ENCODE measurements around the gene CSNK2A1.
A peak's percentile ranks its signal among the peaks of the same experiment; 100 is the strongest.

Gene CSNK2A1

DNA sequence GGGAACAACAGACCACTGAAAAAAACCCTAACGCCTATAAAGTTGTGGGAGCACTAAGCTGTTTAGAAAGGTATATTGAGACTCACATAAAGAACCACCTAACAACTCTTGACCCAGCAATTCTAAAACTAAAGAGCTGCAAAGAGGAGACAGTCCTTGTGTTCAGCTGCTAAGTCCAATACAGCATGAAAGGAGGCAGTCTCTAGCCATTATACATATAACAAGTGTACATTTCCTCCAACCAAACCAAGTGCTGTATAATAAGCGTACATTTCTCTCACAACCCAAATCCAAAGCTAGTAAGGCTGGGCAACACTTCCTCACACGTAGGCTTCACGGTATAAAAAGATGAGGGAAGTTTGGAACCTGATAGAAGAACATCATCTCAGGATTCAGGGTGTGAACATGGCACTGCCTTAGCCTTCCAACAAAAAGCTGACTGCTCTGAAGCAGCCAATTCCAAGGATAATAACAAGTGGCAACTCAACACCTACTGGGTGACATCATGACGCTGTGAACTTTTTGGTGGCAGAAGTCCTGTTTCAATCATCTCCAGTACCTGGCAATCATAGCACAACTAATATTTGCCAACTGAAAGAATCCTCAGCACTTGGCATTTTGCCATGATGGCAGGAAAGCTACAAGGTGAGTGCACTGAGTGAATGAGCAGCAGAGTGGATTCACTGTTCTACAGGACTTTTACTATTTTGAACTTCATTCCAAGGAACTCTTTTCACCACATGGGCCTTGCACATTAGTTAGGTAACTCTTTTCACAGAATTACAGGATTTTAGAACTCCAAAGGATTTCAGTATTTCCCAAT is 97.9 kb downstream of the CSNK2A1 start:
- DNase-seq: no peak

GRCh38 chr20:444862-445426 is 98.6 kb downstream of the CSNK2A1 start:
- no peak for DNase-seq

DNA sequence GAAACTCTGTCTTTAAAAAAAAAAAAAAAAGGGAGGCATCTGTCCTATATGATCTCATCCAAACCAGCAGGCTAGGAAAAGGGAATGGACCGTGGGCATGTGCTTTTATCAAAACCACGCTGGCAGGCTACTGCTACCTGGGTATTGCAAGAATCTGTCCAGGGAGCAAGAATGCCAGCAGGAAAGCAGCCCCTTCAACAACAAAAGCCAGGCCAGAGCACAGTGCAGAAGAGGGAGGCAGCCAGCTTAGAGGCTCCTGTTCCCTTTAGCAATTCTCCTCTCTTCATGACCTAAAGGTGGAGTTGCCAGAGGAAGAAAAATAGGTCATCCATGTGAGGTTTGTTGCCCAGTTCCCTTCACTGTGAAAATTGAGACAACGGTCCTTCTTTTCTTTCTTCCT is 99.5 kb downstream of the CSNK2A1 start:
- no peak for DNase-seq

DNA sequence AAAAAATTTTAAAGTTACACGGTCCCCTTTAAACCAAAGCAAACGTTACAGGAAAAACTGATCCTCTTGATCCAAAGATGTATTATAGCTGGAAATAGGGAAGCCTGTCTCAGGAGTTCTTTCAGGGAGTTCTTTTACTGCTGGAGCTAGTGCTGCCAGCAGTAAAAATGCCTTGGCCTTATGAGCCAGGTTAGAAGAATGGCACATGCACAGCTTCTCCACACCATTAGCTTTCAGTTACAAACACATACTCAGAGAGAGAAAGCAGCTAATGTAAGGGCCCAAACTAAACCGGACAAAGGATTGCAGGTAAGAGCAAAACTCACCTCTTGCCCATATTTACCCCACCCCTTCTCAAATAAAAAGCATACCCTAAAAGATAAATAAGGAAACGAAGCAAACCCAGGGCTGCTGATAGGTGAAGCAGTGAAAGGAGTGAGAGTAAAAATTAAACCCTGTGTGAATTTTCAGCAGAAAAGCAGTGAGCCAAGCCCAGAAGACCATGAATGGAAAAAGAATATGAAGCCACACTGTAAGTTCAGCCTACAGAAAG is 100.3 kb downstream of the CSNK2A1 start:
- no peak for DNase-seq

DNA sequence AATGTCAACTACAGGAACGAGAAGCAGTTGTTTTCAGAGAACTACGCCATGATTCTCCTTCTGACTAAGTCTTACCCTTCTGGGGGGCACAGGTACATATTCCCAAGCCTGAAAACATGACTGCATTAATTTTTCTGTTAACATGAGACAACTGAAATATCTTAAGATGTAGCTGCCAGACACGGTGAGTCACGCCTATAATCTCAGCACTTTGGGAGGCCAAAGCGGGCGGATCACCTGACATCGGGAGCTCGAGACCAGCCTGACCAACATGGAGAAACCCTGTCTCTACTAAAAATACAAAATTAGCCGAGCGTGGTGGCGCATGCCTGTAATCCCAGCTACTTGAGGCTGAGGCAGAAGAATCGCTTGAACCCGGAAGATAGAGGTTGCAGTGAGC is 103.0 kb downstream of the CSNK2A1 start:
- no peak for DNase-seq

- DNase-seq: no peak
Observed at GRCh38 chr20:440148-440547, 103.4 kb downstream of the CSNK2A1 start.

DNA sequence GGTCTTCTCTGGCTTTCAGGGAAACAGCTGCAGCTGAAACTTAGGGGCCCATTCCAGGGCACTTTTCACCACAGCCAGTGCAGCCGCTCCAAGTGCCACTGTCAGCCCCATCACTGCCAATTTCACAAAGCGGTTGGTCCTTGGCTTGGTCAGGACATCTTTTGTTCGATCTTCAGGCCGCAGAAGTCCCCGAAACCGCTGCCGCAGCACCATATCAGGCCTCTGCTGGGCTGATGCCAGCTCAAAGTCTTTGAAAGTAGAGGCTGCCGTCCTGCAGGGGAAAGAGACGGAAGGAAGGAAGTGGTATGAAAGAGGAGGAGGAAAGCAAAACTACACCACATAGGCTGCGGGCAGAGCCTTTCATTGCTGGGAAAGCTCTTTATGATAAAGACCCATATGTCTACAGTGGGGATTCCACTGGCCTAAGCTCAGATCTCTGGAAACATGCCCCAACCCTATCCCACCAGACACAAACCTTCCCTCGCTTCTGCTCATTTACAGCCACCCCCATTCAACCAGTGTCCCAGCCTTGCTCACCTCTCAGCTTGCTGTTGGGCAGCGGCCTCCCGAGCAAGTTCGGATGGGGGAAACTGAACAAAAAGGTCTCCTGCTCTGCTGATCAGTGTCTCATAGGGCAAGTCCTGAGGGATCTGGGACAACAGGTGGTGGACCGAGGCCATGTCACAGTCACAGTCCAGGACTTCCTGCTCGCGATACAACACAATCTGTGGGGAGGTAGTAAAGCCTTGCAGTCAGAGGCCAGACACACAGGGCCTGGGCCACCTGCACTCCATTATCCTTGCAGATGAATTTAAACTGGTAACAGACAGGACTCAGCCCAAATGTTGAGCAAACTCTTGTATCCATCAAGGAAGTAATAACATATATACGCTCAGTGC is 104.8 kb downstream of the CSNK2A1 start:
- no peak for DNase-seq

DNA sequence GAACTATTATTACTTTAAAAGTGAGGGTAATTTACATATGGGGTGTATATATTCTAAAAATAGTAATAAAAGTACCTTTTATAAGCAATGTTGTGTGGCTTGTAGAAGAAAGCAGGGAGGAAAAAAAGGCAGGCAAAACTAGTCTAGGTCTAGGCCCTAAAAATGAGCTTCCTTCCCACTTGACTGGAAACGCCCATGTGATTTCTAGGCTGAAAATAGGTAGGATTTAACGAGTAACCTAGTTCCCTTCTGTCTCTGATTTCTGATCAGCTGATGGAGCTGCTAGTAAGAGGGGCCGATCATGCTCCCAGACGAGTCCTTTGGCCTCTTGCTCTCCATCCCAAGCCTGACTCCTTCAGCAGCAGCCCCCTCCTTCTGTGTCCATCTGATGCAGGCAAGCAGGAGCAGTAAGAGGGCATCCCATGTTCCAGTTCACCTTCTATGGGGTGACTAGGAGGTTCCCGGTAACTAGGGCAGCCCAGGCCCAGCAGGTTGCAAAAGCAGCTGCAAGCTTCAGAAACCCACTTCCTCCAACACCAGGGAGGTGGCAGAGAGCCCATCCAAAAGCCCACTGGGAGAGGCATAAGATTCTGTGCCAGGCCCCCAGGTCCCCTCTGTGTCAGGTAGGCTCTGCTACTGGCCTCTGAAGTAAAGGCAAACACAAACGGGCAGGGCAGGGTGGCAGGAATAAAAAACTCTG is 105.7 kb downstream of the CSNK2A1 start:
- DNase-seq: no peak

DNA sequence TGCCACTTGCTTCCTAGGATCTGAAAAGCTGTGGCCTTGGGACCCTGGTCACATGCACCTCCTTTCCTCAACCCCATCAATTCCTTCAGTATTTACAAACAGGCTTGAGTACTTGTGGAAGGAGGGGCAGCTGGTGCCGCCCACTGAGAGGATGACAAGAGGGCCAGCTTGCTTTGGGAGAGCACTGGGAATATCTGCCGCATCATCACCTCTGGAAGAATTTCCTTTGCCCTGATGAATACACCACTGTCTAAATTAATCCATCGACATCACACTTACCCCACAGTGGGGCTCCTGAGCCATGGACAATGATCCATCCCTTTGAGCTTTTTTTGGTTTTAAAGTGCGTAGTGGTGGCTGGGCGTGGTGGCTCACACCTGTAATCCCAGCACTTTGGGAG is 107.1 kb downstream of the CSNK2A1 start:
- DNase-seq: no peak

DNA sequence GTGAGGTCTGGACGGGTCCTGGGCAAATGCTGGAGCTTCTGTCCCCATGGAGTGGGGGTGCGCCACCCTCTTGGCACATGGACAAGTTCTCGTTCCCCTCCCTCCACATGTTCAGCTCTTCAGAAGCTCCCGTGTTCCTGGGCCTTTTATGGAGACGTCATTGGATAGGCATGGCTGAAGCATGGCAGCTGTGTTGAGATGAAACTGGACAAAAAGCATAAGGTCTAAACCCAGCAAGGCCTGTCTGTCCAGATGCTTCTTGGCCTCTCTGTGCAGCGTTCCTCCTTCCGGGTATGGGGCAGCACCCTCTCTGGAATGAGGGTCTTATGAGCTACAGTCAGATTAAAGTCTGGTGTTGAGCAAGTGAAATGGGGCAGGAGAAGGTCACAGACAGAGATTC is 108.0 kb downstream of the CSNK2A1 start:
- no peak for DNase-seq

DNA sequence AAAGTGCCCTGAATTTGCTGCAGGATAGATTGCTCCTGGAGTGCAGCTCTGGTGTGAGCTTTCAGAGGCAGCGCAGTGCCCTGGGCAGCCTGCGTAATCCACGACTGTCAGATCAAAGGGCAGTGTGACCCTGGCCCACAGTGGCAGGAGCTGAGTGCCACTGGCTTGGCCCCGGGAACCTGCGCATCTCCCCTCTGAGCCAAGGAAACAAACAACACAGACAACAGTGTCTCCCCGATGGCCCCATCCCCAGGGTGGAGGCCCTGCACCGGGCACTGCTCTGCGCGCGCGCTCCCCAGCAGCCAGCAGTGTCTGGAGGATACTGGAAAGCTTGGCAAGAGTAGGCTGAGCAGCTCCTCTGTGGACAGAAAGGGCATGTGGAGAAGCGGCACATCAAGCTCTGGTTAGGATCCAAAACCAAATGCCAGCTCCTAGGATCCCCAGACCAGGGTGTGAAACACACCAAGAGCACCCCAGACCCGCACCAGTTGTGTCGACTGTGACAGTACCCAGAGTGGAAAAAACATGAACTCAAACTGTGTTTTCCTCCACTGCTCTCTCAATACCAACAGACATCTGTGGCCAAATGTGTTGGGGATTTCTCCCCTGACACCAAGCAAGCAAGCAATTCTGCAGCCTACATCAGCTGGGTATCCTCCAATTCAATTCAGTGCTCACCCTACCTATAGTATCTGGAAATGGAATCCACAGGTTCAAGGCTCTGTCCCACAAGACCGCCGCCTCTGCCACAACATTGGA is 108.8 kb downstream of the CSNK2A1 start:
- DNase-seq: no peak

- DNase-seq: no peak
Observed at GRCh38 chr20:434221-434620, 109.4 kb downstream of the CSNK2A1 start.

- no peak for DNase-seq
Observed at GRCh38 chr20:433300-433975, 110.2 kb downstream of the CSNK2A1 start.

DNA sequence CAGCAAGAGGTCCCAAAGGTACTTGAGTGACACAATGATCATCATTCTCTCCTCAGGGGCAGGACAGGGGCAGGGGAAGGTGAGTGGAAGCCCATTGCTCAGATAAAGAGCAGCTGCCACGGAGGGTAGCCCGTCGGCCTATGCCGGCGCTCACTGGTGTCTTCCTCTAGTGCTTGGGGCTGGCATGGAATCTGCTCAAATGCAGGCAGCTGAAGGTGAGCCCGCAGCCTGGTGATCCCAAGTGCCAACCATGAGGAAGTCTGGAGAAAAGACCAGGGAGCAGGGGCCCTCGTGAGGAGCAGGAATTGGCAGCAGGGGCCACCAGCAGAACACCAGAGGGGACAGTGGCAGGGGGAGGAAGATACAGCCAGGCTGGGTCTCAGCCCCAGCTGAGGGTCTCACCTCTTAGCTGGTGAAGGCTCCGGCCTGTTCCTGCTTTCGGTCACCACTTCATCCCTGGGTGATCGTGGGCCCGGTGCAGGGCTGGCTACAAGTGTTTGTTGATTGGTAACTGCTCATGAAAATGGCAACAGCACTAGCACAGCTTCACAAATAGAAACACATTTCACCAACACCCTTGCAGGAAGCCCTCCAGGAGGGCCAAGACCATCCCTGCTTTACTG is 110.8 kb downstream of the CSNK2A1 start:
- DNase-seq: no peak

- DNase-seq: no peak
Observed at GRCh38 chr20:432208-432607, 111.4 kb downstream of the CSNK2A1 start.

- DNase-seq: peak; percentile 91 to 94
Observed at GRCh38 chr20:431012-431904, 112.3 kb downstream of the CSNK2A1 start.

- DNase-seq: no peak
Observed at GRCh38 chr20:430091-430999, 113.2 kb downstream of the CSNK2A1 start.

- DNase-seq: peak; percentile 12 to 29
Observed at GRCh38 chr20:428658-429200, 114.9 kb downstream of the CSNK2A1 start.
